ENCODE measurements around the gene GDNF. TPM values are rescaled to one million over a fixed set of nuclear protein-coding genes. Genes with fewer than 3 reads are reported as not detected.
A peak's percentile ranks its signal among the peaks of the same experiment; 100 is the strongest.

GDNF gene
- total RNA-seq, 4 donors from 2014 or later, result 2.0 to 10.1 (median 5.0) TPM

- Histone ChIP-seq H3K27ac (replicated peaks in 1 of 4) (peak overlapping the region; percentile 90 to 94 (median 92)), H3K9me3 (no peaks in the 10 kb centered on the region), H3K27me3 (peaks cover 0 to 40% (median 0%) of the 10 kb centered on the region in 4 donors), H3K4me3 (peak overlapping the region; percentile 69 to 82 (median 72)), H3K4me1 (peaks cover 30 to 58% (median 56%) of the 10 kb centered on the region in 4 donors), H3K36me3 (no peaks in the 10 kb centered on the region)
- no peak for DNase-seq (ENCODE audit: extremely low spot score)
- no peak for TF ChIP-seq EP300 (IDR thresholded peaks at IDR 0.05)
- TF ChIP-seq, protein P1, sequence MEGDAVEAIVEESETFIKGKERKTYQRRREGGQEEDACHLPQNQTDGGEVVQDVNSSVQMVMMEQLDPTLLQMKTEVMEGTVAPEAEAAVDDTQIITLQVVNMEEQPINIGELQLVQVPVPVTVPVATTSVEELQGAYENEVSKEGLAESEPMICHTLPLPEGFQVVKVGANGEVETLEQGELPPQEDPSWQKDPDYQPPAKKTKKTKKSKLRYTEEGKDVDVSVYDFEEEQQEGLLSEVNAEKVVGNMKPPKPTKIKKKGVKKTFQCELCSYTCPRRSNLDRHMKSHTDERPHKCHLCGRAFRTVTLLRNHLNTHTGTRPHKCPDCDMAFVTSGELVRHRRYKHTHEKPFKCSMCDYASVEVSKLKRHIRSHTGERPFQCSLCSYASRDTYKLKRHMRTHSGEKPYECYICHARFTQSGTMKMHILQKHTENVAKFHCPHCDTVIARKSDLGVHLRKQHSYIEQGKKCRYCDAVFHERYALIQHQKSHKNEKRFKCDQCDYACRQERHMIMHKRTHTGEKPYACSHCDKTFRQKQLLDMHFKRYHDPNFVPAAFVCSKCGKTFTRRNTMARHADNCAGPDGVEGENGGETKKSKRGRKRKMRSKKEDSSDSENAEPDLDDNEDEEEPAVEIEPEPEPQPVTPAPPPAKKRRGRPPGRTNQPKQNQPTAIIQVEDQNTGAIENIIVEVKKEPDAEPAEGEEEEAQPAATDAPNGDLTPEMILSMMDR (IDR thresholded peaks at IDR 0.05), result peak in 2 of 3 experiments; percentile 29 to 32
- TF ChIP-seq POLR2A (IDR thresholded peaks at IDR 0.05; ENCODE audit: low read depth), result peak; percentile 21
- TF ChIP-seq POLR2AphosphoS5 (IDR thresholded peaks at IDR 0.05), result peak; percentile 56 to 98
- intact Hi-C loops (cut with DNase I), result no loop called here
- WGBS, result 6% methylated on average over 52 of the region's 76 CpGs
These were observed 503 bp upstream of the GDNF start for GRCh38 chr5:37840053-37841034.

DNA sequence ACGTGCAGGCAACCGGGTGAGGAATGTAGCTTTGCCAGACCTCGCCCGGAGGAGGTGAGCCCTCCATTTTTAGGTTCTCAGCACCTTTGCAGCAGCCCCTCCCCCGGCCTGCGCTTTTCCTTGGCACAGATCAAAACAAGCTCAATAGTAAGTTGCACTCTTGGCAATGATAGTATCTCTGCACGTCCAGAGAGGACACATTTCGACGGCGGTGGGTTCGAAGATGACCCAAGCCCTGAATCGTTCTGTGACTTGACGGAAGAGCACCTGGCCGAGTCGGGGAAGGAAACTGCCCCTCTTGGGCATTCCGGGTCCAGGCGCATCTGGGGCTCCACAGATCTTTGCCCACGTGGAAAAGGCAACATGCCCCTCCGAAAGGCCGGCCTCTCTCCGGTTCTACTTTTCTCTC is 904 bp downstream of the GDNF start:
- peaks cover 30 to 72% (median 70%) of the 10 kb centered on the region in 4 donors for H3K4me1 ChIP-seq
- 10% methylated on average over 11 of the region's 21 CpGs for WGBS
- no peaks in the 10 kb centered on the region for H3K36me3 ChIP-seq
- H3K9me3 ChIP-seq, result no peaks in the 10 kb centered on the region
- intact Hi-C loops (cut with DNase I), result loop anchor here (5.0 kb wide), 1 partner anchor 67 kb away; no protein-coding TSS in a partner anchor
- TF ChIP-seq, protein P1 (IDR thresholded peaks at IDR 0.05), result no peak
- TF ChIP-seq POLR2A (IDR thresholded peaks at IDR 0.05; ENCODE audit: low read depth) (no peak), EP300 (IDR thresholded peaks at IDR 0.05) (no peak), POLR2AphosphoS5 (IDR thresholded peaks at IDR 0.05) (peak in 1 of 2 donors; percentile 7)
- H3K27ac ChIP-seq (replicated peaks in 1 of 4), result peak overlapping the region; percentile 90 to 94 (median 92)
- peak overlapping the region; percentile 69 to 82 (median 72) for H3K4me3 ChIP-seq
- H3K27me3 ChIP-seq, result peaks cover 0 to 52% (median 0%) of the 10 kb centered on the region in 4 donors
- DNase-seq (ENCODE audit: extremely low spot score), result no peak

GRCh38 chr5:37838152-37838932 is 1.5 kb downstream of the GDNF start:
- TF ChIP-seq, protein P1 (IDR thresholded peaks at IDR 0.05), result peak in 1 of 3 experiments; percentile 38
- TF ChIP-seq POLR2AphosphoS5 (IDR thresholded peaks at IDR 0.05) (no peak), POLR2A (IDR thresholded peaks at IDR 0.05; ENCODE audit: low read depth) (no peak), EP300 (IDR thresholded peaks at IDR 0.05) (no peak)
- Histone ChIP-seq H3K4me1 (peaks cover 30 to 78% (median 76%) of the 10 kb centered on the region in 4 donors), H3K27me3 (peaks cover 0 to 52% (median 0%) of the 10 kb centered on the region in 4 donors), H3K4me3 (peak overlapping the region; percentile 69 to 82 (median 72)), H3K9me3 (no peaks in the 10 kb centered on the region), H3K36me3 (no peaks in the 10 kb centered on the region), H3K27ac (replicated peaks in 1 of 4) (peak overlapping the region; percentile 90 to 94 (median 92))
- WGBS, result 14% methylated on average over 33 of the region's 47 CpGs
- intact Hi-C loops (cut with DNase I), result loop anchor here (5.0 kb wide), 1 partner anchor 66 kb away; no protein-coding TSS in a partner anchor
- DNase-seq (ENCODE audit: extremely low spot score), result no peak

- no peak for DNase-seq (ENCODE audit: extremely low spot score)
- intact Hi-C loops (cut with DNase I), result loop anchor here (2.0 to 5.0 kb wide), 3 partner anchors 65 to 425 kb away; no protein-coding TSS in a partner anchor
- no peaks in the 10 kb centered on the region for H3K9me3 ChIP-seq
- TF ChIP-seq, protein P1 (IDR thresholded peaks at IDR 0.05), result peak in 2 of 3 experiments; percentile 85 to 89
- TF ChIP-seq EP300 (IDR thresholded peaks at IDR 0.05) (no peak), POLR2AphosphoS5 (IDR thresholded peaks at IDR 0.05) (peak in 1 of 2 donors; percentile 39)
- H3K27ac ChIP-seq (replicated peaks in 1 of 4), result peak overlapping the region; percentile 90 to 94 (median 92)
- H3K4me3 ChIP-seq, result peak overlapping the region; percentile 69 to 82 (median 72)
- peaks cover 30 to 86% (median 84%) of the 10 kb centered on the region in 4 donors for H3K4me1 ChIP-seq
- peaks cover 0 to 52% (median 0%) of the 10 kb centered on the region in 4 donors for H3K27me3 ChIP-seq
- 3% methylated on average over 26 of the region's 38 CpGs for WGBS
- no peaks in the 10 kb centered on the region for H3K36me3 ChIP-seq
These were observed 2.3 kb downstream of the GDNF start for GRCh38 chr5:37837414-37838032.
